HG03097 (cell line): ENCODE data around the gene ASAP2.

Experiments used
- ATAC-seq: cut with Tn5 transposase; IDR thresholded peaks from one replicate; pipeline ENCODE4 v1.9.1; 2021; ENCODE audit not compliant: unreplicated experiment, low FRiP score

Gene ASAP2

GRCh38 chr2:9310798-9311197, 104.2 kb downstream of the ASAP2 start:
- no peak for ATAC-seq

DNA sequence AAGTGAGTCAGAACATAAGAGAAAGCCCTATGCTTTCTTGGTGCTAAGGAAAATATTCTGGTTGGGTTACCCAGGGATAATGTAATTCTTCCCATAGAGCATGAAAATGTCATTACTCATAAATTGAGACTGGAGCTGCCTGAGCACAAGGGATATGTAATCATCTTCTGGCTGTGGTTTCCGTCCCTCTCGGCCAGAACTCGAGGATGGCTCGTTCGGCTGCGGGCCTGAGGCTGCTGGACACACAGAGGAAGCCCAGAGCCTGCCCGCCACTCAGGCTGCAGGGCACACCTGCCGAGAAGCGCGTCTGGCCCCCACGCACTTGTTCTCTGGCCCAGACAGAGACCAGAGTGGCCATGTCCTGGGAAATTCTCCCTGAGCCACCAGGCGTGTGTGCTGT, 104.9 kb downstream of the ASAP2 start:
- no peak for ATAC-seq

GRCh38 chr2:9312591-9312990, 106.0 kb downstream of the ASAP2 start:
- ATAC-seq = no peak

DNA sequence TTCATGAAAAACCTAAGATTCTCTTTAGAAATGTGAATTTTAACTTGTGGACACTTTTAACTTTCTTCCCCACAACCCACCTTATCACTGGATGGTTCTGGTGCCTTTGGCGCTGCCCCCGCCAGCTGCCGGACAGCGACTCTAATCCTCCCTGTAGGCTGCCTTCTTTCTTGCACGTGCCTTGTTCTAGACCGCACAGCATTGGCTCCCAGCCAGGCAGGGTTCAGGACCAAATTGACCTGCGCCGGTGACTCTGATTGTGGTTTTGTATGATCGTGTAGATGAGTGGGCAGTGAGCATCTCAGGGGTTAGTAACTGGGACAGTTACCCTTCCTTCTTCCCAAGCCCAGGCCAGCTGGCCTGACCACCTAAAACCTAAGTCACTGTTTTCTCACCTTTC, 106.8 kb downstream of the ASAP2 start:
- no peak for ATAC-seq

- no peak for ATAC-seq
These were observed 108.8 kb downstream of the ASAP2 start for GRCh38 chr2:9315280-9315847.

DNA sequence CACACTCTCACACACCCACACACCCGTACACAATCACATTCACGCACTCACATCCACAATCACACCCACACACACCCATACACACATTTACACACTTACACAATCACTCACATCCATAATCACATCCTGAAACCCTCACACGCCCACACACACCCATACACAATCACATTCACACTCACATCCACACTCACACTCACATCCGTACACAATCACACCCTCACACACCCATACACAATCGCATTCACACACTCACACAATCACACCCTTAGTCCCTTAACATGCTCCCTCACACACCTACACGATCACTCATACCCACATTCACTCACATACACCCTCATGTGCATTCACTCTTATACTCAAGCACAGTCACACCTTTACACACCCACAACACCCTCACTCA, 110.9 kb downstream of the ASAP2 start:
- ATAC-seq = no peak

GRCh38 chr2:9318461-9319337, 112.1 kb downstream of the ASAP2 start:
- no peak for ATAC-seq

DNA sequence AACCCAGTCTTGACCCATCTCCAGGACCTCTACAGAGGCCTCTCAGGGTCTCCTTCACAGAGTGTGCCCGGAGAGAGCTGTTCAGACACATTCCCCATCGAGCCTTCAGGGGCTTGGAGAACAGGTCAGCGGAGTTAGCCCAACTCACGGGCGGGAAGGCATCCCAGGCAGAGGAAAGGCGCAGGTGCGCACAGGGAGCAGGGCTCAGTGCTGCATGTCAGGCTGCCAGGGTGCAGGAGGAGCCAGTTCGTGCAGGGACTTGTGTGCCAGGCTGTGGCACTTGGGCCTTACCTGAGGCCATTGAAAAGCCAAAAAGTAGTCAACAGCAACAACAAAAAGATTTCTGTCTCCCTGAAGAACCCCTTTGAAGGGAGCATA, 112.7 kb downstream of the ASAP2 start:
- ATAC-seq = no peak

GRCh38 chr2:9322576-9322975, 116.0 kb downstream of the ASAP2 start:
- ATAC-seq = no peak

- ATAC-seq = no peak
These were observed 118.8 kb downstream of the ASAP2 start for GRCh38 chr2:9325428-9325827.

DNA sequence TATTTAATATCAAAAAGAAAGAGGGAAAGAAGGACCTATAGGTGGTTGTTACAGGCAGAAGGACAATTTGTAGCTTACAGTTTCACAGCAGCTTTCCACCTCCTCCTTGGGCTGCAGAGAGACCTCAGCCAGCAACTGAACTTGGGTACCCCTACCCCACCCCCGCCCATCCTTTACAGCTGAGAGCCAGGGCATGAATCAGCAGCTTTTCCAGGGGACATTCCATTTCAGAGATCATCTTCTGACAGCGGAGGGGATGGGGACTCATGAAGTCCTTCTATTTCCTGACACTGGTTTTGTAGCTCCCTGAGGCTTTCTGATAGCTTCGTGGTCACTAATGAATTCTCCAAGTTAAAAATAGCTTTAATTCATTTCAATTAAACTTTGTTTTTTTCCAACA, 120.4 kb downstream of the ASAP2 start:
- ATAC-seq = no peak

- ATAC-seq = no peak
These were observed 121.3 kb downstream of the ASAP2 start for GRCh38 chr2:9327873-9328352.

DNA sequence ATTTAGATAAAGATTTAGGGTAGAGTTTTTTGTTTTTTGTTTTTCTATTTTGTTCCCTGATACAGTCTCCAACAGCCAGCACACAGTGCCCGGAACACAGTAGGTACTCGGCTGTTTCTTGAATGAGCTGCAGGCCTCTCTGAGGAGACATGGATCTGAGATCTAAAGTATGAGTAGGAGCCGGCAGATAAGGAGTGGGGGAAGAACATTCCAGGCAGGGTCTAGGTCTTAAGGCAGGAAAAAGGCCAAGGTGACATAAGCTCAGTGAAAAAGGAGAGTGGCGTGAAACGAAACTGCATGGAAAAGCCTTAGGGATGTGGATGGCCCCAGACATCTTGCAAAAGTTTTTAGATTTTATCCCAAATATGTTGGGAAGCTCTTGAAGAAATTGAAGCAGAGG, 122.3 kb downstream of the ASAP2 start:
- ATAC-seq = no peak

GRCh38 chr2:9329497-9329896, 122.9 kb downstream of the ASAP2 start:
- no peak for ATAC-seq

GRCh38 chr2:9330612-9331270, 124.1 kb downstream of the ASAP2 start:
- no peak for ATAC-seq

DNA sequence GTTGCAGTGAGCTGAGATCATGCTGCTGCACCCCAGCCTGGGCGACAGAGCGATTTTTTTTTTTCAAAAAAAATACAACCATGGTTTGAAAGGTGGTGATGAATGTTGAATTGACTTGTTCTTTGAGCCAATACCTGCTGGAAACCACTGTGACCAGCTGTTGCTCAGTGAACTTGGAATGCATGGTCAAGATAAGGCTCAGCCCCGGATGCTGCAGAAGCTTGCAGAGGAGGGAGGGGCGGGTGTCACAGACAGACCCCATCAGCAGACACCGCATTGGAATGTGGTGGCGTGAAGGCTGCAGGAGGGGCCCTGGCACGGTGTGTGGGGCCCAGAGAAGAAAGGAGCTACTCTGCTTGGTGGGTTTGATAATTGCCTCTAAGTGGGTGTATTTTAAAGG, 125.1 kb downstream of the ASAP2 start:
- no peak for ATAC-seq

DNA sequence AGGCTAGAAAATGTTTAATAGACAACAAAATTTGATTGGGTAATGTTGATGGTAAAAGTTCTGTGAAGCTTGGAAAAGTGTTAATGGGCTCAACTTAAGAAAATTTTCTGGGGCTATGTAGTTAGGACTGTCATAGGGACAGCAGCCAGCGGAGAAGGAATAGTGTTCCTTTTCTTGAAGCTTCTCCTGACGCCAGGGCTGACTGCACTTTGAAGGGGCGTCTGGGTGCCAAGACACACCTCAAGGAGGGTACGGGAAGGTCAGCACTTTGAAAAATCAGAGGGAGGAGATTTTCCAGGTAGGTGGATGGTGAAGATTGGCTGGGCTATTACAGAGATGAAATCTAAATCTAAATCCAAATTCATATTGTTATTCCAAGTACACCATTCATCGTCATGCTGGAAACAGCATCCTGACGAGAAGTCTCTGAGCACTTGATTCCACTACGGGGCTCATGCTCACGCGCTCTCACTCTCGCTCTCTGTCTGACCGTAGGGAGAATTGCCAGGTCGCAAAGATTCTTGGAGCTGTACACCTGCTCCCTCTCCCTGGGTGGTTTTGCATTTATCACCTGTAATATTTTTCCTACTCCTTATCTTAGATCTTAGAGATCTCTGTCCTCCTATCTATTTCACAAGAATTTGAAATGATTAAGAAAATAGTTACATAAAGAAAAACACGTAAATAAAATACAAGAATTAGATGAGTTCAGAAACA, 125.7 kb downstream of the ASAP2 start:
- ATAC-seq = no peak

- ATAC-seq = no peak
These were observed 126.2 kb downstream of the ASAP2 start for GRCh38 chr2:9332853-9333245.

DNA sequence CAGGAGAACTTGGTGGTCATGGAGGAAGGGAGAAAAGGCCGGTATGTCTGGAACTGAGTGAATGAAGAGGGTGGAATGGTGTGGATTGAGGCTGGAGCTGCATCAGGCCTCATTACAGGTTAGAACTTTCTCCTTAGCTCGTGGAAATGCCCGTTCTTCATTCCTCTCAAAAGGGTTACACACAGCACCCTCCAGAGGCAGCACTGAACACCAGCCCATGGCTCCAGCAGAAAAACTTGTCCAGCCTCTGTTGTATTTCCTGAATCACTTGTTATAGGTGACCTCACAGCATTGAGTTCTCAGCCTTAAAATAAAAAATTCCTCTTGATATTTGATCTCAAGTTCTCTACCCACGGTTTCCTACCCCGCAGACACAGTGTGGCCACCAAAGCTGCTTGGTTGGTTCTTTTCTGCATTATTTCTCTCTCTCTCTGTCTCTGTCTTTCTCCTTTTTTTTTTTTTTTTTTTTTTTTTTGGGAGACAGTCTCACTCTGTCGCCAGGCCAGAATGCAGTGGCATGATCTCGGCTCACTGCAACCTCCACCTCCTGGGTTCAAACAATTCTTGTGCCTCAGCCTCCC, 127.1 kb downstream of the ASAP2 start:
- ATAC-seq = no peak

DNA sequence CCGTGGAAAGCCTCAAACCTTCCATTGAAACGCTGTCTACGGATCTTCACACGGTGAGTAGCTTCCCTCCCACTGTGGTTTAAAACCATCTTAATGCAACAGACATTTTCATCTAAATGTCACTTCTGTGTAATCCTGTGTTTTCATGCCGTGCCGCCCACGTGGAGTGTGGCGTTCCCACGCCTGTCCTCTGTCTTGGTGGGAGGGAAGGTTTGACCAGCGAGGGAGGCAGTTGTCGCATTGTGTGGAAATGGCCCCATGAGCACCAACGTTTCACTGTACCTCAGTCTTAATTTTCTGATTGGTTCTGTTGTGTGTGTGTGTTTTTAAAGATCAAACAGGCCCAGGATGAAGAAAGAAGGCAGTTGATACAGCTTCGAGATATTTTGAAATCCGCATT, 128.1 kb downstream of the ASAP2 start:
- no peak for ATAC-seq
